Heart left ventricle (tissue), 13 donors: ENCODE data around the gene NELL1.

Source experiments
- POLR2A ChIP-seq, 2 donors: fragments of 450-650 bp; IDR thresholded peaks; one replicate each; pipeline ENCODE4 v1.6.1; 2017; ENCODE audit warnings: antibody characterized with exemption in 2 of 2, mild to moderate bottlenecking in 2 of 2, moderate library complexity in 2 of 2
- TF ChIP-seq, protein P1 (sequence below), 12 donors: fragments of 200-600 bp; sonication (generic) in 4 of 12; IDR thresholded peaks; one replicate each; pipeline versions ENCODE4 v1.5.0 to v1.8.0; 2018 to 2022; ENCODE audit warnings: antibody characterized with exemption in 12 of 12, mild to moderate bottlenecking in 5 of 12
- donor health status: ischemic (EF 13 %, LVEDD 7.1; RV severe dilation, severe dysfunction).
- donor health status: DM: no; HTN: yes; CAD: no.
- donor health status: DM: no; HTN: no; CAD: no.
- donor health status: ischemic (EF 25% LVEDD 6.9; RV normal size, moderate dysfunction).
- donor health status: ischemic (EF 25% LVEDD 5.7; RV mildly dilated, moderate dysfunction).
- donor health status: ischemic (EF 35%, LVEDD 5.7; RV mildly dilated, moderate dysfunction).
- donor health status: nonischemic (EF 11% LVEDD 7.7; RV severe dilation, severe dysfunction).
- donor health status: DM: yes; HTN: yes; CAD: no.
- donor health status: PGD.
- donor health status: ischemic (EF 29% LVEDD 5.4; RV normal size, mild dysfunction).
- donor health status: nonischemic (EF 23%, LVEDD 6.1; RV moderate dilation, normal function).

DNA sequence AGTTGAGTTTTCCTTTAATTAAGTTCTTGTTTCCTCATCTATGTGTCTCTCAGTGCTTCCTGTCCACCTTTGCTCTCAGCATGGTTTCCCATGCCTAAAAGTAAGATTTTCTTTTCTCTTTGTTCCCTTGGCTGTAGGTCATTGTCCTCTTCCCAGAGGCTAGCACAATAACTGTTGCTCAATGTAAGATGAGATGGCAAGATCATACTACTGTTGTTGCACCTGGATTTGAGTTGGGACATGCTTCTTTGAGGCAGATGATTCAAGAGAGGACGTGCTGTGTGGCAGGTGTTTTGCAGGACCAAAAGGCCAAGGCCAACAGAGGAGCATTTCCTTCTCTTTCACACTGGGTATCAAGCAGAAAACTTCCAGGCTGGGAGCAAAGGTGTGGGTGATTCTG, 11.3 kb upstream of the NELL1 start:
- TF ChIP-seq, protein P1, sequence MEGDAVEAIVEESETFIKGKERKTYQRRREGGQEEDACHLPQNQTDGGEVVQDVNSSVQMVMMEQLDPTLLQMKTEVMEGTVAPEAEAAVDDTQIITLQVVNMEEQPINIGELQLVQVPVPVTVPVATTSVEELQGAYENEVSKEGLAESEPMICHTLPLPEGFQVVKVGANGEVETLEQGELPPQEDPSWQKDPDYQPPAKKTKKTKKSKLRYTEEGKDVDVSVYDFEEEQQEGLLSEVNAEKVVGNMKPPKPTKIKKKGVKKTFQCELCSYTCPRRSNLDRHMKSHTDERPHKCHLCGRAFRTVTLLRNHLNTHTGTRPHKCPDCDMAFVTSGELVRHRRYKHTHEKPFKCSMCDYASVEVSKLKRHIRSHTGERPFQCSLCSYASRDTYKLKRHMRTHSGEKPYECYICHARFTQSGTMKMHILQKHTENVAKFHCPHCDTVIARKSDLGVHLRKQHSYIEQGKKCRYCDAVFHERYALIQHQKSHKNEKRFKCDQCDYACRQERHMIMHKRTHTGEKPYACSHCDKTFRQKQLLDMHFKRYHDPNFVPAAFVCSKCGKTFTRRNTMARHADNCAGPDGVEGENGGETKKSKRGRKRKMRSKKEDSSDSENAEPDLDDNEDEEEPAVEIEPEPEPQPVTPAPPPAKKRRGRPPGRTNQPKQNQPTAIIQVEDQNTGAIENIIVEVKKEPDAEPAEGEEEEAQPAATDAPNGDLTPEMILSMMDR (IDR thresholded peaks at IDR 0.05), result no peak
- no peak for TF ChIP-seq POLR2A (IDR thresholded peaks at IDR 0.05)
